CD4-positive, alpha-beta T cell (primary cell): Measurements from ENCODE around the gene TMEM179. TPM values are rescaled to one million over a fixed set of nuclear protein-coding genes. Genes with fewer than 3 reads are reported as not detected.

Source experiments
- ATAC-seq: fragments of 200-7000 bp; cut with Tn5 transposase; one replicate; pipeline ENCODE4 v1.10.0; 2022; ENCODE audit warnings: mild to moderate bottlenecking; ENCODE audit not compliant: poor library complexity
- CTCF ChIA-PET: fragments of 350-600 bp; sonication (Branson Sonifier 250); formaldehyde crosslinking; loops from one replicate; lab custom pipeline; 2021; ENCODE audit warnings: antibody characterized with exemption, inconsistent platforms; lab: Charles Lee
- POLR2A ChIA-PET: fragments of 350-600 bp; sonication (Branson Sonifier 250); formaldehyde crosslinking; loops from one replicate; lab custom pipeline; 2021; ENCODE audit warnings: antibody characterized with exemption, inconsistent platforms; lab: Charles Lee
- DNase-seq, 14 experiments: peaks; one replicate each; pipeline ENCODE4 v3.0.0-alpha.2; 2013 to 2020; ENCODE audit warnings: mixed read lengths in 2 of 14
- H3K27ac ChIP-seq, 2 donors: one replicate each; pipeline versions ENCODE4 v1.5.1 to v1.7.0; 2013; ENCODE audit warnings: low read length in 2 of 2, low read depth in 1 of 2, mild to moderate bottlenecking in 1 of 2
- H3K27me3 ChIP-seq, 2 experiments: 1 replicate in 1 of 2; 2 replicates in 1 of 2; pipeline versions ENCODE4 v1.6.1 to v1.7.0; 2013; ENCODE audit warnings: low read length in 2 of 2, control low read depth in 1 of 2, mild to moderate bottlenecking in 1 of 2, moderate library complexity in 1 of 2; ENCODE audit not compliant: insufficient read depth in 2 of 2, control insufficient read depth in 1 of 2
- H3K36me3 ChIP-seq: one replicate; pipeline ENCODE4 v1.6.1; 2013; ENCODE audit warnings: low read length, control low read depth; ENCODE audit not compliant: insufficient read depth
- H3K4me1 ChIP-seq: one replicate; pipeline ENCODE4 v1.6.1; 2013; ENCODE audit warnings: low read length, control low read depth; ENCODE audit not compliant: insufficient read depth
- H3K4me3 ChIP-seq: one replicate; pipeline ENCODE4 v1.5.1; 2013; ENCODE audit warnings: mild to moderate bottlenecking, low read length, moderate library complexity
- H3K9me3 ChIP-seq, 2 experiments: 1 replicate in 1 of 2; 2 replicates in 1 of 2; pipeline versions ENCODE4 v1.6.1 to v1.7.0; 2013; ENCODE audit warnings: low read length in 2 of 2, mild to moderate bottlenecking in 2 of 2, control low read depth in 1 of 2, moderate library complexity in 1 of 2; ENCODE audit not compliant: control insufficient read depth in 1 of 2, insufficient read depth in 1 of 2
- H3K27ac Mint-ChIP-seq: one replicate; pipeline ENCODE4 v1.8.0; 2020; ENCODE audit warnings: mixed read lengths
- H3K27me3 Mint-ChIP-seq: one replicate; pipeline ENCODE4 v1.8.0; 2021; ENCODE audit warnings: mixed read lengths
- H3K36me3 Mint-ChIP-seq: one replicate; pipeline ENCODE4 v1.8.0; 2021; ENCODE audit warnings: low read depth, mixed read lengths
- H3K4me1 Mint-ChIP-seq: one replicate; pipeline ENCODE4 v1.8.0; 2021; ENCODE audit warnings: low read depth, mixed read lengths
- H3K4me3 Mint-ChIP-seq: one replicate; pipeline ENCODE4 v1.8.0; 2020; ENCODE audit warnings: mild to moderate bottlenecking, mixed read lengths
- H3K9me3 Mint-ChIP-seq: one replicate; pipeline ENCODE4 v1.8.0; 2020; ENCODE audit warnings: mixed read lengths
- intact Hi-C, 2 experiments: fragments of 100-400 bp; cut with DNase I in 1 of 2; cut with micrococcal nuclease in 1 of 2; formaldehyde crosslinking; loops; one replicate each; pipeline versions ENCODE4 v1.15.1 to v1.9.0; 2023 to 2025; cut with DNase I, micrococcal nuclease
- total RNA-seq, 174 experiments: library from RNA in 2 of 174; stranded (reverse) in 2 of 174; gene quantifications; one replicate each; pipeline ENCODE4 v1.2.3 and lab custom pipeline; 2021 to 2026
- TF ChIP-seq, protein P1 (sequence below): fragments of 200-600 bp; IDR thresholded peaks from one replicate; pipeline ENCODE4 v1.8.0; 2022; ENCODE audit warnings: antibody characterized with exemption, mild to moderate bottlenecking

Gene TMEM179
- total RNA-seq, 2 experiments from 2014 or later, result not detected

DNA sequence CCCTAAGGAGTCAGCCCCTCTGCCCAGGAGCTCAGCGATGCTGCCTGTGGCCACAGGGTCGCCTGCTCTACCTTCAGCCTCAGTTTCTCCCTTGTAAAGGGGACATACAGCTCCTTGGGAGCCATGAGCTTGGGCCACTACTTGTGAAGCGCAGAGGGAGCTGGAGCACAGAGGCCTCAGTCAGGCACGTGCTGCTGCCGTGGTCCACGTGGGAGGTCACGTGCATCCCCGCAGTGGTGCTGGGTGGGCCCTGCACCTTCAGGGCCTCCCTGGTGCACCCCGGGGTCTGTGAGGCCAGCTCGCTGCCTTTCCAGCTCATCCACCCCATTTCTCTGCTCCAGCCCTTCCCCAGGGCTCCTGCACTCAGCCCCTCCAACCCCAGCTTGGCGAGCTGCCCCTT, 36.0 kb downstream of the TMEM179 start:
- intact Hi-C loops, result no loop called here
- ChIA-PET CTCF (no interaction called here), POLR2A (no interaction called here)
- peaks cover 22% of the 10 kb centered on the region for H3K27me3 Mint-ChIP-seq
- no peaks in the 10 kb centered on the region for H3K36me3 ChIP-seq
- H3K4me1 ChIP-seq, result peaks cover 7% of the 10 kb centered on the region
- H3K9me3 ChIP-seq, result peaks cover 0 to 7% of the 10 kb centered on the region in 2 experiments
- ATAC-seq (no peak), DNase-seq (no peak)
- TF ChIP-seq, protein P1, sequence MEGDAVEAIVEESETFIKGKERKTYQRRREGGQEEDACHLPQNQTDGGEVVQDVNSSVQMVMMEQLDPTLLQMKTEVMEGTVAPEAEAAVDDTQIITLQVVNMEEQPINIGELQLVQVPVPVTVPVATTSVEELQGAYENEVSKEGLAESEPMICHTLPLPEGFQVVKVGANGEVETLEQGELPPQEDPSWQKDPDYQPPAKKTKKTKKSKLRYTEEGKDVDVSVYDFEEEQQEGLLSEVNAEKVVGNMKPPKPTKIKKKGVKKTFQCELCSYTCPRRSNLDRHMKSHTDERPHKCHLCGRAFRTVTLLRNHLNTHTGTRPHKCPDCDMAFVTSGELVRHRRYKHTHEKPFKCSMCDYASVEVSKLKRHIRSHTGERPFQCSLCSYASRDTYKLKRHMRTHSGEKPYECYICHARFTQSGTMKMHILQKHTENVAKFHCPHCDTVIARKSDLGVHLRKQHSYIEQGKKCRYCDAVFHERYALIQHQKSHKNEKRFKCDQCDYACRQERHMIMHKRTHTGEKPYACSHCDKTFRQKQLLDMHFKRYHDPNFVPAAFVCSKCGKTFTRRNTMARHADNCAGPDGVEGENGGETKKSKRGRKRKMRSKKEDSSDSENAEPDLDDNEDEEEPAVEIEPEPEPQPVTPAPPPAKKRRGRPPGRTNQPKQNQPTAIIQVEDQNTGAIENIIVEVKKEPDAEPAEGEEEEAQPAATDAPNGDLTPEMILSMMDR, result no peak
- H3K4me3 Mint-ChIP-seq, result no peak overlapping the region
- no peak overlapping the region for H3K27ac Mint-ChIP-seq
- H3K4me1 Mint-ChIP-seq, result no peaks in the 10 kb centered on the region
- peaks cover 5 to 14% of the 10 kb centered on the region in 2 experiments for H3K27me3 ChIP-seq
- no peak overlapping the region for H3K27ac ChIP-seq
- no peak overlapping the region for H3K4me3 ChIP-seq
- H3K9me3 Mint-ChIP-seq, result no peaks in the 10 kb centered on the region
- H3K36me3 Mint-ChIP-seq, result no peaks in the 10 kb centered on the region

DNA sequence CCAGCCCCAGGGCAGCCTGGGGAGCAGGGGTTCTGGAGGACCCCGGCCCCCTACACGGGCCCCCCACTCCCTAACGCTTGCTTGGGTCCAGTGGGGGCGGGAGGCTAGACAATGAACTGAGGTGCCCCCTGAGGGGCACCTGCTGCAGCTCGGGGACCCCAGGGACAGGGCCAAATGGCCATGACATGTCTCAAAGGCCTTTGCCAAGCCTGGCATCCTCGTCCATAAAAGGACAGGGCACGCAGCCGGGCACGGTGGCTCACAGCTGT, 36.7 kb downstream of the TMEM179 start:
- Histone ChIP-seq H3K4me3 (no peak overlapping the region), H3K36me3 (no peaks in the 10 kb centered on the region), H3K9me3 (peaks cover 0 to 7% of the 10 kb centered on the region in 2 experiments), H3K27ac (no peak overlapping the region), H3K27me3 (peaks cover 5 to 19% of the 10 kb centered on the region in 2 experiments), H3K4me1 (peaks cover 7% of the 10 kb centered on the region)
- intact Hi-C loops, result no loop called here
- Mint-ChIP-seq H3K4me1 (no peaks in the 10 kb centered on the region), H3K27ac (no peak overlapping the region), H3K36me3 (no peaks in the 10 kb centered on the region), H3K9me3 (no peaks in the 10 kb centered on the region), H3K4me3 (no peak overlapping the region), H3K27me3 (peaks cover 22% of the 10 kb centered on the region)
- POLR2A ChIA-PET, result no interaction called here
- CTCF ChIA-PET, result interaction anchor here (0.7 kb wide), 1 partner anchor 112 kb away, joined by 3 read pairs; no protein-coding TSS in a partner anchor
- TF ChIP-seq, protein P1, result no peak
- ATAC-seq, result no peak
- no peak for DNase-seq

DNA sequence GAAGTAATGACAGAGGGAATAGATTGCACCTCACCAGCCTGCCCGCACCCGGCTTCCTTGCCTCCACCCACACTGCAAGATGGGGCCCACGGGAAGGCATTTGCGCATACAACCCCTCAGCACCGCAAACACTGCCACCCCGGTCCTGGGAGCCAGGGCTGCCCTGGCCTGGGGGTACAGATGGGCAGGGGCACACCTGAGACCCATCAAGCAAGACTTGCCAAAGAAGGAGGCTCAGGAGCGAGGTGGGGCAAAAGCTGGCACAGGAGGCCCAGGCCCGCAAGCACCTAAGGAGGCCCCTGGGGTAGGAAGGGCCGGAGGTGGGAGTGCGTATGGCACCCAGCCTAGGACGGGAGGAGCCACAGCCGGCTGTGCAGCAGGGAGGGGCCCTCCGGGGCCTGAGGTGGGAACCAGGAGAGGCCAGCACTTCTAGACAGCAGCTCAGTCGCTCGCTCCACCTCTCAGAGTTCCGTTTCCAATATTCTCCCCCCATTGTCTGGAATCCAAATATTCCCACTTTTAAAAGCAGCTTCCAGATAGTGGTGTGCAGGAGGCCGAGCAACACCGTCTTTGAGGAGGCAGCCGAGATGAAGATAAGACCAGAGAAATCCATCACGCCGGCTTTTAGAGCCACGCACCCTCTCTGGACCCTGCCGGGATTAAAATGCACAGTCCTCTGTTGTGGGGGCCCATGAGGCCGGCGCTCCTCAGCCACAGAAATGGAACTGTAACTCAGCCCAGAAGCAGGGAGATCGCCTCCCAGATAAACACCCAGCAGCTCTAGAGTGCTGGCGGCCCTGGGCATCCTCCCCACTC, 37.2 kb downstream of the TMEM179 start:
- ChIA-PET POLR2A (no interaction called here), CTCF (interaction anchor here (0.7 kb wide), 1 partner anchor 111 kb away, joined by 3 read pairs; no protein-coding TSS in a partner anchor)
- no peaks in the 10 kb centered on the region for H3K36me3 Mint-ChIP-seq

More for the DNA sequence above, 37.2 kb downstream of the TMEM179 start:
- Mint-ChIP-seq H3K27ac (no peak overlapping the region), H3K4me1 (no peaks in the 10 kb centered on the region), H3K4me3 (no peak overlapping the region), H3K9me3 (no peaks in the 10 kb centered on the region), H3K27me3 (peaks cover 22% of the 10 kb centered on the region)
- ATAC-seq (no peak), DNase-seq (no peak)
- peaks cover 7% of the 10 kb centered on the region for H3K4me1 ChIP-seq
- no peak overlapping the region for H3K27ac ChIP-seq
- no peaks in the 10 kb centered on the region for H3K36me3 ChIP-seq
- H3K4me3 ChIP-seq, result no peak overlapping the region
- H3K27me3 ChIP-seq, result peaks cover 5 to 19% of the 10 kb centered on the region in 2 experiments
- TF ChIP-seq, protein P1, result no peak
- peaks cover 0 to 7% of the 10 kb centered on the region in 2 experiments for H3K9me3 ChIP-seq
- intact Hi-C loops, result no loop called here
